Thymus (tissue), 11 donors: Measurements from ENCODE around the gene PLSCR3. TPM values are rescaled to one million over a fixed set of nuclear protein-coding genes. Genes with fewer than 3 reads are reported as not detected.

Experiments
- DNase-seq, 9 donors: peaks; one replicate each; pipeline ENCODE4 v3.0.0-alpha.2; 2013; ENCODE audit warnings: low spot score in 9 of 9, low read depth in 6 of 9, missing footprints in 1 of 9
- H3K27ac ChIP-seq, 2 donors: one replicate each; pipeline ENCODE4 v1.5.1; 2013; ENCODE audit warnings: control low read depth in 1 of 2, low read depth in 1 of 2, low read length in 1 of 2, mild to moderate bottlenecking in 1 of 2, moderate library complexity in 1 of 2
- H3K27me3 ChIP-seq, 2 donors: one replicate each; pipeline ENCODE4 v1.5.1; 2013; ENCODE audit warnings: low read length in 1 of 2; ENCODE audit not compliant: control insufficient read depth in 2 of 2, insufficient read depth in 1 of 2
- H3K36me3 ChIP-seq, 2 donors: one replicate each; pipeline ENCODE4 v1.5.1; 2013; ENCODE audit warnings: low read length in 1 of 2, mild to moderate bottlenecking in 1 of 2, moderate library complexity in 1 of 2; ENCODE audit not compliant: control insufficient read depth in 2 of 2, insufficient read depth in 2 of 2
- H3K4me1 ChIP-seq, 2 donors: one replicate each; pipeline ENCODE4 v1.5.1; 2013; ENCODE audit warnings: low read length in 2 of 2; ENCODE audit not compliant: control insufficient read depth in 2 of 2, insufficient read depth in 2 of 2
- H3K4me3 ChIP-seq, 2 donors: one replicate each; pipeline ENCODE4 v1.5.1; 2013; ENCODE audit warnings: low read length in 2 of 2, control low read depth in 1 of 2, mild to moderate bottlenecking in 1 of 2
- H3K9me3 ChIP-seq, 2 donors: one replicate each; pipeline ENCODE4 v1.5.1; 2013; ENCODE audit warnings: low read length in 1 of 2, mild to moderate bottlenecking in 1 of 2; ENCODE audit not compliant: control insufficient read depth in 2 of 2, insufficient read depth in 1 of 2
- WGBS: extraction: QIAGEN DNeasy Blood & Tissue Kit; methylation state at CpG from one replicate; pipeline ENCODE4 v1.1.7; 2013; 5-methylcytosine and 5-hydroxymethylcytosine counted together
- polyA plus RNA-seq: library from polyadenylated mRNA; stranded (reverse); fragments of 200-250 nt; gene quantifications from one replicate; pipeline ENCODE4 v1.2.3, GENCODE V29; 2013
- total RNA-seq: library from RNA; stranded (reverse); fragments of 120-200 nt; gene quantifications from one replicate; pipeline ENCODE4 v1.2.4, GENCODE V29; 2013
- donor health status: healthy.

Gene PLSCR3
- total and polyA plus RNA-seq, 2 donors, result 9.3 to 32.7 TPM

DNA sequence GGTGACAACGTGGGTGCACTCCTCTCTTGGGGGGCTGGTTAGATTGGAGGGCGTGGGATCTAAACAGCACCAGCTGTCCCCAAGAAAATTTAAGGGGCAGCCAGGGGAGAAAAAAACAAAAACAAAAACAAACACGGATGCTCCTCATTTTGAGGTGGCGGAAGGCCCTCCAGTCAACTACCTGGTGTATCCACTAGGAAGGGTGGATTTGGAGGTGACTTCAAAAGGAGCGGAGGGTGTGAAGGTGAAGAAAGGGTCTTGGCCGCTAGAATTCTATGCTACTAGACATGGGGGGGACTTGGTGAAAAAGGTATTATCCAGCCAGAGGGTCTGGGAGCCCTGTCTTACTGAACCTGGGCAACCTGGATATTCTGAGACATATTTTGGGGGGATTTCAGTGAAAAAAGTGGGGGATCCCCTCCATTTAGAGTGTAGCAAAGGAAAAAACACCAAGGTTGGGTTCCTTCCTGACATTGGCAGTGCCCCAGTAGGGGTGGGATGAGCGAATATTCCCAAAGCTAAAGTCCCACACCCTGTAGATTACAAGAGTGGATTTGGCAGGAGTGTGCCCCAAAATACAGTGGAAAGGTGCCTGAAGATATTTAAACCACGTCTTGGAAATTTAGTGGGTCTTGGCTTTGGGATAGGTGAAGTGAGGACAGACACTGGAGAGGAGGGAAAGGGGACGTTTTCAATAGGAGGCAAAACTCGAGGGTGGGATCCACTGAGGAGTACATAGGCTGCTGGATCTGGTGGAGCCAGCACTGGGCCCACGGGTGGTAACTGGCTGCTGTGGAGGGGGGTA, 44.5 kb upstream of the PLSCR3 start:
- no peak for DNase-seq
- H3K9me3 ChIP-seq, result no peaks in the 10 kb centered on the region
- peaks cover 26 to 58% of the 10 kb centered on the region in 2 donors for H3K4me1 ChIP-seq
- peaks cover 56 to 81% of the 10 kb centered on the region in 2 donors for H3K27me3 ChIP-seq
- WGBS, result 50% methylated on average over 11 of the region's 11 CpGs
- no peak overlapping the region for H3K27ac ChIP-seq
- H3K36me3 ChIP-seq, result no peaks in the 10 kb centered on the region
- H3K4me3 ChIP-seq, result peak overlapping the region; percentile 19 to 43

DNA sequence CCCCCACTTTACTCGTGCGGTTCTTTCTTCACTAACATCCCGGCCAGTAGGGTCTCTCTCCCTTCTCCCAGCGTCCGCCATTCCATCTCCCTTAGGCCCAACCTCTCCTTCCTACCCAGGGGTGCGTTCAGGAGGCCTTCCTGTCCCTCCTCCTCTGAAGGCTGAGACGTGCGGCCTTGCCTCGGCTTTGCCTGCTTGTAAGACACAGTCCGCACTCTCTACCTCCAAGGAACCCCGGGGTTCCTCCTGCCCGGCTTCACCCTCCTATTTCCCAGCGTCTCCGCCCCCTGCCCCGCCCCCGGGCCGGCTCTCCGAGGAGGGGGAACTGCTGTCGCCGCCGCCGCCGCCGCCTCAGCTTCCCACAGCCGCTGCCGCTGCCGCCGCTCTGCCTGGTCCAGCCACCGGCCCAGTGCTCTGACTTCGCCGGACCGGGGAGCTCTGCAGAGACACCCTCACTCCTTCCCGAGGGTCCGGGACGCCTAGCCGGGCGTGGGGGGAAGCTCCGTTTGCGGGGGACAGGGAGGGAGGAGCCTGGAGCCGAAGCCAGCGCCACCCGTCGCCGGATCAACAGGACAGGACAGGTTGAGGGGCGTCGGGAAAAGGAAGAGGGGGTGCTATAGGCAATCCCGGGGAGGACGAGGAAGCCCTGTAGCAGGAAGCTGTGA, 43.8 kb upstream of the PLSCR3 start:
- Histone ChIP-seq H3K27ac (no peak overlapping the region), H3K4me1 (peaks cover 26 to 58% of the 10 kb centered on the region in 2 donors), H3K27me3 (peaks cover 52 to 73% of the 10 kb centered on the region in 2 donors), H3K4me3 (peak overlapping the region; percentile 19 to 43), H3K36me3 (no peaks in the 10 kb centered on the region), H3K9me3 (no peaks in the 10 kb centered on the region)
- DNase-seq, result peak in 3 of 9 donors; percentile 39 to 66 (median 45)
- WGBS, result 12% methylated on average over 48 of the region's 48 CpGs

DNA sequence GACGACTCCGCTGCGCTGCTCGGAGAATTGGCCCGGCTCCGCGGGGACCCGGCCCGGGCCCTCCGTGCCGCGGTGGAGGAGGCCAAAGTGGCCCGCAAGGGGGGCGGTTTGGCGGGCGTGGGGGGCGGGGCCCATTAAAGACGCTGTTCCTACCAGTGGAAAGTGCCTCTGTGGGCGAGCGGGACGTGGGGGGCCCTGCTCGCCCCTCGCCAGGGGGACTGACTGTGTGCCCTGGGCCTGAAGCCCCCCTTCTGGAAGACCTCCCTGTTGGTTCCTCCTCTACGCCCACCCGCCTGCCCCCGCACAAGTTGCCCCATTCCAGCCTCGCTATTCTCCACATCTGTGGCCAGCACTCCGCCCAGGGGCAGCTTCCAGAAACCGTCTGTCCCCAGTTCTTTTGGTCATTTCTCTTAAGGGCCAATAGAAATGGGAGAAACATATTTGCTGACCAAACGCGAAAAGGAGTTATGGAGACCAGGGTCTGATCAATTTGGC, 43.1 kb upstream of the PLSCR3 start:
- H3K27ac ChIP-seq, result no peak overlapping the region
- H3K4me3 ChIP-seq, result peak overlapping the region; percentile 6 to 39
- H3K9me3 ChIP-seq, result no peaks in the 10 kb centered on the region
- H3K27me3 ChIP-seq, result peaks cover 49 to 66% of the 10 kb centered on the region in 2 donors
- peaks cover 26 to 58% of the 10 kb centered on the region in 2 donors for H3K4me1 ChIP-seq
- H3K36me3 ChIP-seq, result no peaks in the 10 kb centered on the region
- DNase-seq, result no peak
- WGBS, result 50% methylated on average over 31 of the region's 31 CpGs

DNA sequence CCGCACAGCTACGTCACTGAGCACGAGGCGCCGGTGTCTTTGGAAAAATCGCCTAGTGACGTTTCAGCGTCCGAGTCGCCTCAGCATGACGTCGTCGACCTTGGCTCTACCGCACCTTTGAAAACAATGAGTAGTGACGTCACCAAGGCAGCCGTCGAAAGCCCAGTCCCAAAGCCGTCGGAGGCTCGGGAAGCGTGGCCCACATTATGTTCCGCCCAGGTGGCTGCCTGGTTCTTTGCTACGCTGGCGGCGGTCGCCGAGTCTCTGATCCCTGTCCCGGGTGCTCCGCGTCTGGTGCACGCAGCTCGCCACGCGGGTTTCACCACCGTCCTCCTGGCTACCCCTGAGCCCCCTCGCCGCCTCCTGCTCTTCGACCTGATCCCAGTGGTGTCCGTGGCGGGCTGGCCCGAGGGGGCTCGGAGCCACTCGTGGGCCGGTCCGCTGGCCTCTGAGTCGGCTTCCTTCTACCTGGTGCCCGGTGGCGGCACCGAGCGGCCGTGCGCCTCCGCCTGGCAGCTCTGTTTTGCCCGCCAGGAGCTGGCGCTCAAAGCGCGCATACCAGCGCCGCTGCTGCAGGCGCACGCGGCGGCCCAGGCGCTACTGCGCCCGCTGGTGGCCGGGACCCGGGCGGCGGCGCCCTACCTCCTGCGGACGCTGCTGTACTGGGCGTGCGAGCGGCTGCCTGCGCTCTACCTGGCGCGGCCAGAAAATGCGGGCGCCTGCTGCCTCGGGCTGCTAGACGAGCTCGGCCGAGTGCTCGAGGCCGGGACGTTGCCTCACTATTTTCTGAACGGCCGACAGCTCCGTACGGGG, 42.4 kb upstream of the PLSCR3 start:
- 21% methylated on average over 92 of the region's 92 CpGs for WGBS
- Histone ChIP-seq H3K27me3 (peaks cover 47 to 60% of the 10 kb centered on the region in 2 donors), H3K4me1 (peaks cover 26 to 58% of the 10 kb centered on the region in 2 donors), H3K4me3 (peak overlapping the region; percentile 39 to 75), H3K36me3 (no peaks in the 10 kb centered on the region), H3K27ac (peak overlapping the region; percentile 55 to 74), H3K9me3 (no peaks in the 10 kb centered on the region)
- DNase-seq, result peak in 8 of 9 donors; percentile 43 to 90 (median 76)

DNA sequence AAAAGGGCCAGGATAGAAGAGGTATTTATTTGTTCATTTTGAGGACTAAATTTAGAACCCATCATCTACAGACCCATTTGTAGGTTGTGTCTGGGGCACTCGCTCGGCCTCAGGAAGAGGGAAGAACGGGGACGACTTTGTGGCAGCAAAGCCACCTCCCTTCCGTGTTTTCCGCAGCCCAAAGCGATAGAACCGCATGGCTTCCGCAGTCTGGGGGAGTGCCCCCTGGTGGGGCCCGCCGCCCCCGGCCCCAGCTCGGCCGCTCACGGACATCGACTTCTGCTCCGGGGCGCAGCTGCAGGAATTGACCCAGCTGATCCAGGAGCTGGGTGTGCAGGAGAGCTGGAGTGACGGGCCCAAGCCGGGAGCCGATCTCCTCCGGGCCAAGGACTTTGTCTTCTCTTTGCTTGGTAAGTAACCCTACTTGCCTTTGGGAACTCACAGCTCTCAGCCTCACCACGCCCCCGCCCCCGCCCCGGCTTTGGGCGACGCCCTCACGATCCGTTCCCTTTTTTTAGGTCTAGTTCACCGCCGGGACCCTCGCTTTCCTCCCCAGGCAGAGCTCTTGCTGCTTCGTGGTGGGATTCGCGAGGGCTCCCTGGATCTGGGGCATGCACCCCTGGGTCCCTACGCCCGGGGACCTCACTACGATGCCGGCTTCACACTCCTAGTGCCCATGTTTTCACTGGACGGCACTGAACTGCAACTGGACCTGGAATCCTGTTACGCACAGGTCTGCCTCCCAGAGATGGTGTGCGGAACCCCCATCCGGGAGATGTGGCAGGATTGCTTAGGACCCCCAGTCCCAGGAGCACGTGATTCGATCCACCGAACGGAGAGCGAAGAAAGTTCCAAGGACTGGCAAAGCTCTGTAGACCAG, 41.6 kb upstream of the PLSCR3 start:
- Histone ChIP-seq H3K9me3 (no peaks in the 10 kb centered on the region), H3K27ac (peak overlapping the region; percentile 77 to 92), H3K36me3 (no peaks in the 10 kb centered on the region), H3K4me3 (peak overlapping the region; percentile 49 to 75), H3K27me3 (peaks cover 39 to 51% of the 10 kb centered on the region in 2 donors), H3K4me1 (peaks cover 26 to 54% of the 10 kb centered on the region in 2 donors)
- peak in 3 of 9 donors; percentile 51 to 77 (median 62) for DNase-seq
- WGBS, result 11% methylated on average over 49 of the region's 49 CpGs

DNA sequence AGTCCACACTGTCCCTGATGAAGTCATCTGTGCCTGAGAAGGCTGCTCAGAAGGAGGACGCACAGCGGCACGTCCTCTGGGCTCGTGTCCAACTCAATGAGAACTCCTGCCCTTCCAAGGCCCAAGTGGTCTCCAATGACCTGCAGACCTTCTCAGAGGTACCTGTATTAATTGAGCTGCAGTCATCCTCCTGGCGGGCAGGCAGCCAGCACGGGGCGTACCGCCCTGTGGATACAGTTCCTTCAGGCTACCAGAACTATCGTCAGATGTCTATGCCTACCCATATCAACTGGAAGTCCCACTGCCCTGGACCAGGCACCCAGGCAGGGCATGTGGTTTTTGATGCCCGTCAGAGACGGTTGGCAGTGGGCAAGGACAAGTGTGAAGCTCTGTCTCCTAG, 38.0 kb upstream of the PLSCR3 start:
- 98% methylated on average over 11 of the region's 11 CpGs for WGBS
- Histone ChIP-seq H3K27me3 (peaks cover 3 to 17% of the 10 kb centered on the region in 2 donors), H3K4me1 (peaks cover 14 to 19% of the 10 kb centered on the region in 2 donors), H3K9me3 (no peaks in the 10 kb centered on the region), H3K27ac (no peak overlapping the region), H3K4me3 (no peak overlapping the region), H3K36me3 (no peaks in the 10 kb centered on the region)
- no peak for DNase-seq

DNA sequence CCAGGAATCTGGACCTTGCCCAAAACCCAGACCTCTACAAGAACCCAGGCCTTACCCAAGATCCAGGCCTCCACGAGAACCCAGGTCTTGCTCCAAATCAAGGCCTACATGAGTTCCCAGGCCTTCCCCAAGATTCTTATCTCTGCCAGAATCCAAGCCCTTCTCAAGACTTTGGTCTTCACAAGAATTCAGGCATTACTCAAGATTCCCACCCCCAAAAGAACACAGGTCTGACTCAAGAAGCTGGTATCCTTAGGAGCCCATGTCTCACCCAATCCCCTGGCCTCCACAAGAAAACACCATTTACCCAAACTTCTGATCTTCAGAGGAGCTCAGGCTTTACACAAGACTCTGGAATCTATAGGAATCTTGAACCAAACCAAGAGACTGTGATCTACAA, 36.9 kb upstream of the PLSCR3 start:
- no peak overlapping the region for H3K4me3 ChIP-seq
- no peaks in the 10 kb centered on the region for H3K36me3 ChIP-seq
- WGBS, result 97% methylated on average over 1 of the region's 1 CpG
- no peaks in the 10 kb centered on the region for H3K9me3 ChIP-seq
- peaks cover 0 to 8% of the 10 kb centered on the region in 2 donors for H3K27me3 ChIP-seq
- DNase-seq, result no peak
- H3K4me1 ChIP-seq, result peaks cover 4 to 10% of the 10 kb centered on the region in 2 donors
- H3K27ac ChIP-seq, result no peak overlapping the region

DNA sequence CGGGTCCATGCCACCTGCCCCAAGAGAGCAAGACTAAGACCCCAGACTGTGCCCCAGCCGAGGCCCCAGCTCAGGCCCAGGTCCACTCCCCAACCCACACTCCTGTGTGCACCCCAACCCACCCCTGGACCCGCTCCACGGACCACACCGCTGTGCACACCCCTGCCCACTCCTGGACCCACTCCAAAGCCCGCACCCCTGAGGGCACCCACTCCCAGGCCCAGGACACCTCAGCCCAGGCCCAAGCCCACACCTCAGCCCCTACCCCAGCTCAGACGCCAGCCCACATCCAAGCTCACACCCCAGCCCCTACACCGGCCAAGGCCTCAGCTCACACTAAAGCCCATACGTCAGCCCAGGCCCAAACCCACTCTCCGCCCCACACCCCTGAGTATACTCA, 35.4 kb upstream of the PLSCR3 start:
- 97% methylated on average over 10 of the region's 10 CpGs for WGBS

More for the DNA sequence above, 35.4 kb upstream of the PLSCR3 start:
- no peak for DNase-seq
- peaks cover 0 to 6% of the 10 kb centered on the region in 2 donors for H3K27me3 ChIP-seq
- H3K4me3 ChIP-seq, result no peak overlapping the region
- H3K36me3 ChIP-seq, result no peaks in the 10 kb centered on the region
- H3K9me3 ChIP-seq, result no peaks in the 10 kb centered on the region
- H3K27ac ChIP-seq, result no peak overlapping the region
- H3K4me1 ChIP-seq, result no peaks in the 10 kb centered on the region
